Inflammatory macrophage (primary cell): ENCODE measurements around the gene INO80E.
A peak's percentile ranks its signal among the peaks of the same experiment; 100 is the strongest.
"Not testable (repeated sequence)": the region's sequence is repeated elsewhere in the genome, so short reads cannot be mapped to it uniquely, and the experiment has no call there.

Source experiments
- DNase-seq, 2 donors: peaks; one replicate each; pipeline ENCODE4 v3.0.0-alpha.2; 2020 to 2022
- total RNA-seq, 18 experiments: gene quantifications; one replicate each; lab custom pipeline; 2026; ENCODE audit warnings: mixed read lengths in 6 of 18, inconsistent platforms in 2 of 18; lab: John Stamatoyannopoulos, UW

The INO80E gene
- 5.1 to 35.9 (median 20.5) reads per million in 18 experiments for total RNA-seq

- DNase-seq = peak; percentile 98 to 99
Observed at GRCh38 chr16:29995911-29996765, at the start of gene INO80E. TSS of gene INO80E (plus strand) at chr16:29996241. CDS start at chr16:29996311, 70 bp downstream.

- DNase-seq = no peak
Observed at GRCh38 chr16:29947897-29948296, 48.1 kb upstream of the INO80E start.

- DNase-seq = no peak
Observed at GRCh38 chr16:29950806-29951461, 45.1 kb upstream of the INO80E start.

- no peak for DNase-seq
Observed at GRCh38 chr16:29951625-29952365, 44.2 kb upstream of the INO80E start.

- DNase-seq = no peak
Observed at GRCh38 chr16:29958756-29959155, 37.3 kb upstream of the INO80E start.

- no peak for DNase-seq
Observed at GRCh38 chr16:29959293-29959692, 36.7 kb upstream of the INO80E start.

GRCh38 chr16:29959821-29960220 is 36.2 kb upstream of the INO80E start:
- DNase-seq = not testable (repeated sequence)

- DNase-seq = no peak
Observed at GRCh38 chr16:29961127-29961478, 34.9 kb upstream of the INO80E start.

GRCh38 chr16:29961479-29962343 is 34.3 kb upstream of the INO80E start, which contains the start of gene TMEM219:
TSS of gene TMEM219 (plus strand) at chr16:29962079. CDS start at chr16:29963144, 1,065 bp downstream.
- DNase-seq = peak; percentile 95 to 96

GRCh38 chr16:29962344-29962994 is 33.6 kb upstream of the INO80E start:
- DNase-seq = peak; percentile 61 to 71

GRCh38 chr16:29963021-29963743 is 32.9 kb upstream of the INO80E start:
- no peak for DNase-seq

- no peak for DNase-seq
Observed at GRCh38 chr16:29968205-29968604, 27.8 kb upstream of the INO80E start.

GRCh38 chr16:29971304-29971703 is 24.7 kb upstream of the INO80E start:
- DNase-seq = no peak

- DNase-seq = no peak
Observed at GRCh38 chr16:29972500-29972899, 23.5 kb upstream of the INO80E start.

GRCh38 chr16:29972992-29973383 is 23.1 kb upstream of the INO80E start:
- DNase-seq = no peak

GRCh38 chr16:29973384-29974246 is 22.4 kb upstream of the INO80E start, which contains the start of gene TAOK2:
TSS of gene TAOK2 (plus strand) at chr16:29973868. CDS start at chr16:29977773, 3,905 bp downstream.
- DNase-seq = peak; percentile 99

- peak; percentile 67 to 75 for DNase-seq
Observed at GRCh38 chr16:29974291-29975133, 21.5 kb upstream of the INO80E start.

- no peak for DNase-seq
Observed at GRCh38 chr16:29975134-29975538, 20.9 kb upstream of the INO80E start.
